C4-2B (cell line): ENCODE data around the gene KCNIP4.

Experiments used
- ZFX ChIP-seq: fragments of 450-650 bp; IDR thresholded peaks from 2 replicates; pipeline ENCODE4 v1.6.1; 2017
- TF ChIP-seq, protein P1 (sequence below): fragments of 450-650 bp; conservative IDR thresholded peaks from 2 replicates; pipeline ENCODE4 v1.5.1; 2017; ENCODE audit warnings: mild to moderate bottlenecking

DNA sequence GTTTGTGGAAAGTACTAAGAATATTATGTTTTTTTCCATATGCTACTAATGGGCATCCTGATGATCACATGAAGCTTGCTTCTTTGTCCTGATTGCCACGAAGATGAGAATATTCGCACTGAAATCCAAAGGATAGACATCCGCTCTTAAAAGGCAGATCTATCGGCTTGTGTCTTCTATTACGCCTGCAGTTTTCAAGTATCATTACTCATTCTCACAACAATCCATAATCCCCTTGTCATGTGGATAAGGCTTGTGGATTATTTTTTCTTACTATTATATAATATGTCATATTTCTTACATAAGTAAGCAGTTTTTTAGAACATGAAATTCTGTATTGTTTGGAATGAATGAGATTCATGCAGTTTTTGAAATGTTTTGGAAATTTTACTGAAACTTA lies 62.8 kb downstream of the KCNIP4 start:
- TF ChIP-seq, protein P1, sequence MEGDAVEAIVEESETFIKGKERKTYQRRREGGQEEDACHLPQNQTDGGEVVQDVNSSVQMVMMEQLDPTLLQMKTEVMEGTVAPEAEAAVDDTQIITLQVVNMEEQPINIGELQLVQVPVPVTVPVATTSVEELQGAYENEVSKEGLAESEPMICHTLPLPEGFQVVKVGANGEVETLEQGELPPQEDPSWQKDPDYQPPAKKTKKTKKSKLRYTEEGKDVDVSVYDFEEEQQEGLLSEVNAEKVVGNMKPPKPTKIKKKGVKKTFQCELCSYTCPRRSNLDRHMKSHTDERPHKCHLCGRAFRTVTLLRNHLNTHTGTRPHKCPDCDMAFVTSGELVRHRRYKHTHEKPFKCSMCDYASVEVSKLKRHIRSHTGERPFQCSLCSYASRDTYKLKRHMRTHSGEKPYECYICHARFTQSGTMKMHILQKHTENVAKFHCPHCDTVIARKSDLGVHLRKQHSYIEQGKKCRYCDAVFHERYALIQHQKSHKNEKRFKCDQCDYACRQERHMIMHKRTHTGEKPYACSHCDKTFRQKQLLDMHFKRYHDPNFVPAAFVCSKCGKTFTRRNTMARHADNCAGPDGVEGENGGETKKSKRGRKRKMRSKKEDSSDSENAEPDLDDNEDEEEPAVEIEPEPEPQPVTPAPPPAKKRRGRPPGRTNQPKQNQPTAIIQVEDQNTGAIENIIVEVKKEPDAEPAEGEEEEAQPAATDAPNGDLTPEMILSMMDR = no peak
- no peak for TF ChIP-seq ZFX
